HL-60 (cell line): Measurements from ENCODE around the gene EMID1.

Source experiments
- DNase-seq, 2 experiments: peaks; one replicate each; pipeline ENCODE4 v3.0.0-alpha.2; 2010 to 2020; ENCODE audit warnings: low read depth in 1 of 2, low spot score in 1 of 2
- H3K27ac ChIP-seq: fragments of 250-450 bp; sonication (Bioruptor Pico); replicated peaks from 2 replicates; pipeline ENCODE4 v1.5.1; 2020; ENCODE audit warnings: mild to moderate bottlenecking, moderate library complexity
- H3K27me3 ChIP-seq: fragments of 250-450 bp; sonication (Bioruptor Pico); 2 replicates; pipeline ENCODE4 v1.5.1; 2021; ENCODE audit warnings: mild to moderate bottlenecking, moderate library complexity; ENCODE audit not compliant: insufficient read depth, poor library complexity, severe bottlenecking
- H3K4me3 ChIP-seq: replicated peaks from 2 replicates; pipeline ENCODE4 v1.5.1; 2011; ENCODE audit warnings: mild to moderate bottlenecking, control low read depth, low read length; ENCODE audit not compliant: insufficient read depth
- CTCF ChIP-seq: IDR thresholded peaks from one replicate; pipeline ENCODE4 v1.5.1; 2011; ENCODE audit warnings: low read length, control low read depth, inconsistent platforms; ENCODE audit not compliant: insufficient read depth
- GABPA ChIP-seq: IDR thresholded peaks from 2 replicates; pipeline ENCODE4 v1.6.1; 2012; ENCODE audit warnings: low read depth
- POLR2AphosphoS5 ChIP-seq: IDR thresholded peaks from 2 replicates; pipeline ENCODE4 v1.6.1; 2012; ENCODE audit warnings: low read depth
- REST ChIP-seq: IDR thresholded peaks from 2 replicates; pipeline ENCODE4 v1.6.1; 2012; ENCODE audit warnings: low read depth; ENCODE audit not compliant: insufficient replicate concordance
- SPI1 ChIP-seq: IDR thresholded peaks from 2 replicates; pipeline ENCODE4 v1.6.1; 2012; ENCODE audit warnings: low read depth, mild to moderate bottlenecking, borderline replicate concordance

The EMID1 gene

GRCh38 chr22:29193021-29193420, 12.7 kb upstream of the EMID1 start:
- Histone ChIP-seq H3K4me3 (no peak overlapping the region), H3K27ac (no peak overlapping the region), H3K27me3 (no peaks in the 10 kb centered on the region)
- no peak for DNase-seq
- TF ChIP-seq GABPA (no peak), CTCF (no peak), REST (no peak), SPI1 (no peak), POLR2AphosphoS5 (no peak)

- TF ChIP-seq CTCF (no peak), SPI1 (no peak), POLR2AphosphoS5 (no peak), REST (no peak), GABPA (no peak)
- no peak overlapping the region for H3K27ac ChIP-seq
- H3K27me3 ChIP-seq, result no peaks in the 10 kb centered on the region
- H3K4me3 ChIP-seq, result no peak overlapping the region
- no peak for DNase-seq
Observed at GRCh38 chr22:29194184-29194583, 11.5 kb upstream of the EMID1 start.

GRCh38 chr22:29195118-29195963, 10.4 kb upstream of the EMID1 start:
- TF ChIP-seq POLR2AphosphoS5, result no peak
- TF ChIP-seq REST, result no peak
- no peak for TF ChIP-seq GABPA
- TF ChIP-seq CTCF, result no peak
- TF ChIP-seq SPI1, result no peak

More at GRCh38 chr22:29195118-29195963, 10.4 kb upstream of the EMID1 start:
- Histone ChIP-seq H3K27me3 (no peaks in the 10 kb centered on the region), H3K4me3 (no peak overlapping the region), H3K27ac (no peak overlapping the region)
- DNase-seq, result no peak
